ENCODE measurements around the gene SPEF1.

SPEF1 gene

GRCh38 chr20:3771552-3772058 is 9.6 kb downstream of the SPEF1 start:
- no peaks in the 10 kb centered on the region for H3K36me3 ChIP-seq (ENCODE audit: insufficient read depth, low read length)

GRCh38 chr20:3768342-3769130 is 12.7 kb downstream of the SPEF1 start:
- Histone ChIP-seq H3K4me1 (ENCODE audit: insufficient read depth, low read length) (no peaks in the 10 kb centered on the region; the same call in 1 of the 2 replicates), H3K9me3 (ENCODE audit: control insufficient read depth, insufficient read depth, low read length) (no peaks in the 10 kb centered on the region)

More at GRCh38 chr20:3771552-3772058, 9.6 kb downstream of the SPEF1 start:
- H3K9me3 ChIP-seq (ENCODE audit: control insufficient read depth, insufficient read depth, low read length) = no peaks in the 10 kb centered on the region
- no peaks in the 10 kb centered on the region; the same call in 1 of the 2 replicates for H3K4me1 ChIP-seq (ENCODE audit: insufficient read depth, low read length)
- H3K9ac ChIP-seq (ENCODE audit: low read depth, low read length) = no peak overlapping the region

DNA sequence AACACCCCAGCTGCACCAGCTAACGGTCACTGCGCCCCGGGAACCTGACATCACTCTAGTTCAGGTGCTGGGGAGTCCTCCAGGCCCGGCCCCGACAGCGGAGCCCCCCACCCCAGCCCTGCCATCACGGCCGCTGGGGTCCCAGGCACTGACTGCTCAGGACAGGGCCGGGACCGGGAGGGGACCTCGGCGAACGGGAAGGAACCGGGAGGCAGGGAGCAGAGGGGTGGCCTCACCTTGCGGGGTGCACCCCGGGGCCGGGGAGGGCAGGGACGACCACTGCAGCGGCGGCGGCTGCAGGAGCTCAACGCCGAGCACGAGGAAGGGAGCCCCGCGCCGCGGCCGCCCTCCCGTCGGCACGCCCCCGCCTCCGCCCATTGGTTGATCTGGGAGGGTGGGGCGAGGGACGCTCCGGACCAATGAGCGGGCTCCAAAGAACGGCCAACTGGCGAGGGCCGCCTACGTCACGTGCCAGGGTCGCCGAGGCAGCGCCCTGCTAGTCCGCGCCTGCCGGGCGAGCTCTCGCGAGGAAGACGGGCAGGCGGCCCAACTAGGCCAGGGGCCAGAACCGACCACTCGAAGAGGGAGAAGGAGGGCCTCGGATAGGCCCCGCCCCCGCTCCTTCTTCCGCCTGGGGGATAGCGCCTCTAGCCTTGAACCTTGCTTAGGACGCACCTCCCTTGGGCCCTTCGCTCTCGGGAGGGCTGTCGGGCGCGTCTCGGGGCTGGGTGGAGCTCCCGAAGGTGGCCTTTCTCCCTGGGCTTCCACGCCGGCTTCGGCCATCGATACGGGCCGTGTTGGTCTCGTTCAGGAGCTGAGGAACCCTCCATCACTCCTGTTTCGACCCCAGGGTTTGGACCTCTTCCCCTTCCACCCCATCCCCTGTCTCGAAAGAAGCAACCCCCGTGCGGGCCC is 13.6 kb downstream of the SPEF1 start, which contains the start of gene ADISSP:
Gene ADISSP (minus strand): TSS at position 327 of the 915 bp plus-strand sequence. CDS start 7,653 bp downstream, outside the sequence.
- H3K36me3 ChIP-seq (ENCODE audit: insufficient read depth, low read length) = no peaks in the 10 kb centered on the region; the same call in 1 of the 2 replicates
- H3K4me1 ChIP-seq (ENCODE audit: insufficient read depth, low read length) = no peaks in the 10 kb centered on the region; the same call in 1 of the 2 replicates
- H3K9me3 ChIP-seq (ENCODE audit: control insufficient read depth, insufficient read depth, low read length) = no peaks in the 10 kb centered on the region
- peak within 1 kb of the TSS; percentile 74 for H3K9ac ChIP-seq (ENCODE audit: low read depth, low read length)

More at GRCh38 chr20:3768342-3769130, 12.7 kb downstream of the SPEF1 start:
- Histone ChIP-seq H3K36me3 (ENCODE audit: insufficient read depth, low read length) (no peaks in the 10 kb centered on the region; the same call in 1 of the 2 replicates), H3K9ac (ENCODE audit: low read depth, low read length) (peak overlapping the region; percentile 71)

- Histone ChIP-seq H3K9ac (ENCODE audit: low read depth, low read length) (peak overlapping the region; percentile 74), H3K9me3 (ENCODE audit: control insufficient read depth, insufficient read depth, low read length) (no peaks in the 10 kb centered on the region), H3K36me3 (ENCODE audit: insufficient read depth, low read length) (no peaks in the 10 kb centered on the region; the same call in 1 of the 2 replicates), H3K4me1 (ENCODE audit: insufficient read depth, low read length) (no peaks in the 10 kb centered on the region; the same call in 1 of the 2 replicates)
Measured at GRCh38 chr20:3767110-3767426, 14.2 kb downstream of the SPEF1 start.

- H3K9me3 ChIP-seq (ENCODE audit: control insufficient read depth, insufficient read depth, low read length) = no peaks in the 10 kb centered on the region
- H3K9ac ChIP-seq (ENCODE audit: low read depth, low read length) = peak overlapping the region; percentile 74
- no peaks in the 10 kb centered on the region; the same call in 1 of the 2 replicates for H3K36me3 ChIP-seq (ENCODE audit: insufficient read depth, low read length)
- no peaks in the 10 kb centered on the region; the same call in 1 of the 2 replicates for H3K4me1 ChIP-seq (ENCODE audit: insufficient read depth, low read length)
Measured at GRCh38 chr20:3766422-3767109, 14.7 kb downstream of the SPEF1 start.

DNA sequence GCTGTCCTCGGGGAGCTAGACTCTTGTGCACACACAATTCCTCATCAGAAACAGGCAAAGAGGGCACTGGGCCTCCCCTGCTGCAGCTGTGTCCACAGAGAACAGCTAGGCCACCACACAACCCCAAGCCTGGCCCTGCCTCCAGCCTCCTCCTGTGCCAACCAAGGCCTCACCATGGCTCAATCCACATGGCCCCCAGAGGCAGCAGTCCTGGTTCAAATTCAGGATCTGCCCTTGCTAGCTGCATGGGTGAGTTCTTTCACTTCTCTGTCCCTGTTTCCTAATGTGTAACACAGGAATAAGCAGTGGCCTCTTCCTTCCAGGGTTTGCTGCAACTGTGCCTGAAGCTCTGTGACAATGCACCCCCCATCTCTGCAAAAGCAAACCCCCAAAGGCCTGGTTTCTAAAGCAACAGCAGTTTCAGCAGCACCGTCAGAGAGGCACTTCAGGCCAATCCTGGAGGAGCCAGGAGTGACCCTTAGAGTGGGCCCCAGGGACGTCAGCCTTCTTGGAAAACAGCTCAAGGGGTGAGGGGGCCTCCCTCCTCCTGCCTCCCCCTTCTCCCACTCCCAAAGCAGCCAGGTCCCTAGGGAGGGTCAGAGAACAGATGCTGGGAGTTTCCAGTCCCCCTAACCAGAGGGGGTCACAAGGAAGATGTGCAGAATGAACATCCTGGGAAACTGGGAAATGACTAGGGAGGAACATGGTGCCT is 15.9 kb downstream of the SPEF1 start:
- Histone ChIP-seq H3K9ac (ENCODE audit: low read depth, low read length) (no peak overlapping the region), H3K4me1 (ENCODE audit: insufficient read depth, low read length) (peaks cover 5% of the 10 kb centered on the region)

GRCh38 chr20:3764659-3765058 is 16.6 kb downstream of the SPEF1 start:
- Histone ChIP-seq H3K9me3 (ENCODE audit: control insufficient read depth, insufficient read depth, low read length) (no peaks in the 10 kb centered on the region), H3K4me1 (ENCODE audit: insufficient read depth, low read length) (peaks cover 5% of the 10 kb centered on the region), H3K36me3 (ENCODE audit: insufficient read depth, low read length) (no peaks in the 10 kb centered on the region; the same call in 1 of the 2 replicates), H3K9ac (ENCODE audit: low read depth, low read length) (no peak overlapping the region)

More for the DNA sequence above, 15.9 kb downstream of the SPEF1 start:
- no peaks in the 10 kb centered on the region; the same call in 1 of the 2 replicates for H3K36me3 ChIP-seq (ENCODE audit: insufficient read depth, low read length)
- no peaks in the 10 kb centered on the region for H3K9me3 ChIP-seq (ENCODE audit: control insufficient read depth, insufficient read depth, low read length)

DNA sequence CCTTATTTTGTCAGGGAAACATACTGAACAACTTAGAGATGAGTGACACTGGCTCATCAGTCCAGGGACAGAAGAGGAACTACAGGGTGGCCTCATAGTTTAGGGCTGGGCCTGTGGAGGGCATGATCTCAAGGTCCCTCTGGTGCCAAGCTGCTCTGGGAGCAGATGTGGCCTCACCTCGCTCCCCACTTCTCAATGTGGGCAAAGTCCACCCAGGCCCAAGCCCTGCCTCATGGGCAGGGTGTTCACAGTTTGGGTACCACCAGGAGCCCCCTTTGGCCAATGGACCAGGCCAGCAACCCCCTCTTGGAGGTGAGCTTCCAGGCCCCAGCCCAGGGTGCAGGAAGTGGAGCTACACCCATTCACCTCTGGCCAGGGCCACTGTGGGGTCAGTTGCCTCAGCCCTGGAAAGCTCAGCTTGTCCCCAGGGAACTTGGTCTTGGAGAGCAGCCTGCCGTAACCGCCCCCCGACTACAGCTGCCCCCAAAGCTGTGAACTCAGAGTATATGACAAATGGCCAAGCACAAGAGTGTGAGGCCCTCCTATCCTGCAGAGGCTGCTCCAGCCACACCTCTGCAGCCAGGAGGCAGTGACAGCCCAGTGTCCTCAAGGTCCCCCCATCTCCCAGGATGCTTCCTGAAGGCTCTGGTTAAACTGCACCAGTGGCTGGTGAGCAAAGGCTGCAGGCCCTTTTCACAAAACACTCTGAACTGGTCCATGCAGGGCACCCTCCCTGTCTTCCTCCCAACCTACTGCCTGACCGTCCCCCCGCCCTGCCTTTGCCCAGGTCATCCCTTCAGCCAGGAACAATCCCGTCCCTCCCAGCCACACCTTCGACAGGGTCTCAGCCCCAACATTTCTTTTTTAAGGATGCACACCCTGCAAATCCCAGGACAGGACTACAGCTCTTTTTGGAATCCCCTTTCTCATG is 17.3 kb downstream of the SPEF1 start:
- H3K9ac ChIP-seq (ENCODE audit: low read depth, low read length) = no peak overlapping the region
- H3K9me3 ChIP-seq (ENCODE audit: control insufficient read depth, insufficient read depth, low read length) = no peaks in the 10 kb centered on the region
- peaks cover 5% of the 10 kb centered on the region for H3K4me1 ChIP-seq (ENCODE audit: insufficient read depth, low read length)
- H3K36me3 ChIP-seq (ENCODE audit: insufficient read depth, low read length) = no peaks in the 10 kb centered on the region; the same call in 1 of the 2 replicates

GRCh38 chr20:3760655-3761348 is 20.4 kb downstream of the SPEF1 start:
- no peaks in the 10 kb centered on the region for H3K9me3 ChIP-seq (ENCODE audit: control insufficient read depth, insufficient read depth, low read length)
- H3K4me1 ChIP-seq (ENCODE audit: insufficient read depth, low read length) = peaks cover 5% of the 10 kb centered on the region; the same call in 1 of the 2 replicates
- no peaks in the 10 kb centered on the region; the same call in 1 of the 2 replicates for H3K36me3 ChIP-seq (ENCODE audit: insufficient read depth, low read length)
- H3K9ac ChIP-seq (ENCODE audit: low read depth, low read length) = no peak overlapping the region

GRCh38 chr20:3759884-3760283 is 21.4 kb downstream of the SPEF1 start:
- Histone ChIP-seq H3K9me3 (ENCODE audit: control insufficient read depth, insufficient read depth, low read length) (no peaks in the 10 kb centered on the region), H3K36me3 (ENCODE audit: insufficient read depth, low read length) (no peaks in the 10 kb centered on the region), H3K9ac (ENCODE audit: low read depth, low read length) (no peak overlapping the region), H3K4me1 (ENCODE audit: insufficient read depth, low read length) (peaks cover 5% of the 10 kb centered on the region; the same call in 1 of the 2 replicates)

DNA sequence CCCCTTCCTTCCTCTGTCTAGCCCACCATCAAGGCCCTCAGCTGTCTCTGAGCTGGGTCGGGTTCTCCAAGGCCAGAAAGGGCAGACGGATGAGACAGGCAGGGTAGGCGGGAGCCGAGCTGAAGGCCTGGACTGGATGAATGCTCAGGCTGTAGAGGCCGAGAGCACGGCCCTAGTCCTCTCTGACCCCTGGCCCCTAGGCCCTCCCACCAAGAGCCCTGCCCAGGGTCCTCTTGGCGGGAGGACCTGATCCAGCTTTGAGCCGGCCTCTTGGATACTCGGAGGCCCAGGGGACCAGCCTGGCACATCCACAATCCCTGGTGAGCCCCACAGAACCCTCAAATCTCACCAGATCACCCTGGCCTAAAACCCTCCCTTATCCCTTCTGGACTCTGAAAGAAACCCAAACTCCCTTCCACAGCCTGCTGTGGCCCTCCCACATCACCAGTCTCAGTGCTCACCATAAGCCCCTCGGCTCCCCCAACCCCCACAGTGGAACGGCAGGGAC is 21.9 kb downstream of the SPEF1 start:
- Histone ChIP-seq H3K9ac (ENCODE audit: low read depth, low read length) (no peak overlapping the region), H3K4me1 (ENCODE audit: insufficient read depth, low read length) (peaks cover 5% of the 10 kb centered on the region; the same call in 1 of the 2 replicates), H3K9me3 (ENCODE audit: control insufficient read depth, insufficient read depth, low read length) (no peaks in the 10 kb centered on the region), H3K36me3 (ENCODE audit: insufficient read depth, low read length) (no peaks in the 10 kb centered on the region)

DNA sequence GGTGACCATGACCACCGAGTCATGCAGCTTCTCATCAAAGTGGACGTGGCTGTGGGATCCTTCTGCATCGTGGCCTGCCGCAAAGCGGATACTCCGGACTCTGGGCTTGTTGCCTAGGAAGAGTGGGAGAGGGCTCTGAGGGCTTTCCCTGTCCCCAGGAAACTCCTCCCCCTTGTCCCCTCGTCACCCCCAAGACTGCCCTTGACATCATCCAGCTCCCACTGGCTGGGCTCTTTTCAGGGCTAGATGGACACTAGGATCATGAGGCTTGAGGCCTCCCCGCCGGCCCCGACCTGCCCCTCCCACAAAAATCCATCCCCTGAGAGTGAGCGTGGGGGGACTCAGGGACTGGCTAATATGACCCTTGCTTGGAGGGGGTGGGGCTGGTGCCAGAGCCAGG is 22.7 kb downstream of the SPEF1 start:
- H3K9ac ChIP-seq (ENCODE audit: low read depth, low read length) = no peak overlapping the region
- H3K4me1 ChIP-seq (ENCODE audit: insufficient read depth, low read length) = peaks cover 5% of the 10 kb centered on the region; the same call in 1 of the 2 replicates
- H3K9me3 ChIP-seq (ENCODE audit: control insufficient read depth, insufficient read depth, low read length) = no peaks in the 10 kb centered on the region
- no peaks in the 10 kb centered on the region for H3K36me3 ChIP-seq (ENCODE audit: insufficient read depth, low read length)

Measured in ES-I3 (cell line).